NCI-H146 treated with DMSO at 0.1 percent for 48 hours (cell line): Measurements from ENCODE around the gene MAPK1.
"Not testable (repeated sequence)": the region's sequence is repeated elsewhere in the genome, so short reads cannot be mapped to it uniquely, and the experiment has no call there.

Experiments
- DNase-seq: peaks from one replicate; lab custom pipeline; 2025; ENCODE audit not compliant: unreplicated experiment; lab: John Stamatoyannopoulos, UW

Gene MAPK1

DNA sequence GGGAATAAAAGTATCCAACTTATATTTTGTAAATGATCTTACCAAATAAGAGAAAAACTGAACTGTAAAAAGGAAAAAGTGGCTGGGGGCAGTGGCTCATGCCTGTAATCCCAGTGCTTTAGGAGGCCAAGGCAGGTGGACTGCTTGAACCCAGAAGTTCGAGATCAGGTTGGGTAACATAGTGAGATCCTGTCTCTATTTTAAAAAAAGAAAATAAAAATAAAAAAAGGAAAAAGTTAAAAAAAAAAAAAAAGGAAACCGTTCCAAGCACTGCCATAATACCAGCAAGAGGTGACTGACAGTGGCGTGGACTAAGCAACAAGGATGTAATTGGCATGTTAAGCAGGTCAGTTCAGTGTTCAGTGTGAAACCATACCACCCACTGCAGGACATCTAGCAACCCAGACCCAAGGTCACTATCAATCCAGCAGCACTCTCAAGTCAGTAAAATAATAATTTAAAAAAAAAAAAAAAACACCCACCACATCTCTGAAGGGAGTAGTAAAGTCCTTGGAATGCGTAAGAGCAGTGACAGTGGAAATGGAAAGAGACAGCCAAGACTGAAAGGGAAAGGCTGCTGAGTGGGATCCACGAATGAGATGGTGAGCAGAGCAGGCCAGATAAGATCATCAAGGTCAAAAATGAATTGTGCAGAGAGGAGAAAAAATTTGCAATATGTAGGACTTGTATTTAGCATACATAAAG, 43.6 kb downstream of the MAPK1 start:
- no peak for DNase-seq

DNA sequence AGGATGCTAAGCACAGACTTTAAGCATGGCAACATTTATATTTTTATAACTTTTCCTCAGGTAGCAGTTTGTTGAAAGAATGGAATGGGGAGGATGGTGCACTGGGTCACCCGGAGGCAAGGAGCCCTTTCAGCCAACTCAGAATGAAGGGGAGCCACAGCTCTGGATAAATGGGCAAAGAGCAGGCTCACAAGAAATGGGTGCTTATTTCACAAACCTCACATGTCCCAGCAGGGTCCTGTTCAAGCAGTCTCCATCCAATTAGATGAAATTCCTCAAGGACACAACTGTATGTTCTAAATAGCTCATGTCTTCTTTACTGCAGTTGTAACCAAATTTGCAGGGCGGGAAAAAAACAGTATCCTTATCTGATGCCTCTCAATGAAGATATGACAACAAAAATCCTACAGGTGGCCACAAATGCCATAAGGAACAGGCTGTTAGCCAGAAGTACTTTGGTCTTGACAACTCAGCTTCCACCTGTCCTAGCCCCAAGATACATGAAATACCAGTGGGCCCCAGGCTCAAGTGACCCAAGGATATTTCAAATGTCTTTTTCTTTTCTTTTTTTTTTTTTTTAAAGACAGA, 48.2 kb downstream of the MAPK1 start:
- DNase-seq = no peak

DNA sequence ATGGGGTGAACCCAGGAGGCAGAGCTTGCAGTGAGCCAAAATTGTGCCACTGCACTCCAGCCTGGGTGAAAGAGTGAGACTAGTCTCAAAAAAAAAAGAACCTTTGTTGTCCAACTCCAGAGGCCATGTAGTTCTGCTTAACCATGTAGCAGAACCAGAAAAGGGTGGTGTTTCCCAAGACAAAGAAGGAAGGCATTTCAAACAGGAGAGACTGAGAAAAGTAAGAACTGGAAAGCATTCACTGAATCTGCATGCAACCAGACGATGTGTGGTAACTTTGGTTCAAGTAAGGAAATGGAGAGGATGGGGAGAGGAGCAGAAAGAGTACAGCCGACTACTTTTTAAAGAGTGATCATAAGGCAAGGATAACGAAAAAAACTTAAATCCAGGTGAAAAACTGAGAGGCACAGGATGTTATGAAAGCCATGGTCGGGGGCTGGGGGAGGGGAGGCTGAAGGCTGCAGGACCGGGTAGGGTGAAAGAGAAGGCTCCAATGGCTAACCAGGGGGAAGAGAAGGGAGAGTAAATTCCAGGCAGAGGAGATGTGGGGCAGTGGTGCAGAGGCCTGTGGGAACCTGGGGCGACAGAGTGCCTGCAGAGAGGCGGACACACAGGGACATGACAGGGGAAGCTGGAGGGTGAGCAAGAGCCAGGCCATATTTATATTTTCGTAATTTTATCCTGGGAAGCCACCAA, 48.8 kb downstream of the MAPK1 start:
- DNase-seq = no peak

DNA sequence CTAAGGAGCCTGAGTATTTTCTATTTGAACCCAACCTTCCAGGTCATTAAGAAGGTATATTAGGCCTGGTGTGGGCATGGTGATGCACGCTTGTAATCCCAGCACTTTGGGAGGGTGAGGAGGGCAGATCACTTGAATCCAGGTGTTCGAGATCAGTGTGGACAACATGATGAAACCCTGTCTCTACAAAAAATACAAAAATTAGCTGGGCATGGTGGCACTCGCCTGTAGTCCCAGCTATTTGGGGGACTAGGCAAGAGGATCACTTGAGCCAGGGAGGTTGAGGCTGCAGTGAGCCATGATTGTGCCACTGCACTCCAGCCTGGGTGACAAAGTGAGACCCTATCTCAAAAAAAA, 50.0 kb downstream of the MAPK1 start:
- not testable (repeated sequence) for DNase-seq

DNA sequence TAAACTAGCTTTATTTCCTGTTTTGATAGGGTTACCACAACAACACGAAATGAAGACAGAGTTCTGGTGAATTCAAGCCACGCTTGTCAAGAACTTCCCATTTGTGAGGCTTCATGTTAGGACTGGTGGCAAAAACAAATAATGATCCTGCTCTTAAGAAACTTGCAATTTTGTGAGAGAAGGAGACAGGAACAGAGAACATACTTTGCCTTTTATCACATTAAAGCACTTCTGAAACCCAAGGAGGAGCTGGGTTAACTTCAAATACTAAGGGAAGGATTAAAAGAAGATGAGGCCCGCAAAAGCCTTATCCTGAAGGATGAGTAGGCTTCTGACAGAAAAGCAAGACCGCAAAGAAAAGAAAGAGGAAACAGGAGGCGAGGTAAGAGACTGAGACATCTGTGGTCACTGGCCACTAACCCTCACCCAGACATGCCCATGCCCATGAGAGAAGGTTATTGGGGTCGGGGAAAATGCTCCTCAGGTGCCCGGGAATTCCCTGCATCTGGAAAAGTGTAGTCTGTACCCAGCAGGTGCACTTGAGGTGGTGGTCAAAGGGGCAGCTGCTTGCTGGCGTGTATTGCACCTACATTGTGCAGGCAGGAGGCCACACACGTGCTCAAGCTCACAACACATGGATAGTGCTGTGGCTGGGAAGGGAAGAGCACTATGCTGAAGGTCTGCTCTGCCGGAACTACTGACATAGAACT, 50.5 kb downstream of the MAPK1 start:
- no peak for DNase-seq

DNA sequence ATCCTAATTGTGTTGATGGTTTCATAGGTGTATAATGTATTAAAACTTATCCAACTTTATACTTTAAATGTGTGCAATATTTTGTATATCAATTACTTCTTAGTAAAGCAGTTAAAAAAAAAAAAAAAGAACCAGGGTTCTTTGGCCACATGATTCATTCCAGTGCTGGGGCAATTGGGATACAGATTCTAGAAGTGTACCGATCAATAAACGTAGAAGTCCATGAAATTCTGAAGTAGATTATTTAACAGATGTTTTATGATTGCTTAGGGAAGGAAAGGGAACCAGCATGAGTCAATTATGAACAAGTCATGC, 51.0 kb downstream of the MAPK1 start:
- DNase-seq = no peak

DNA sequence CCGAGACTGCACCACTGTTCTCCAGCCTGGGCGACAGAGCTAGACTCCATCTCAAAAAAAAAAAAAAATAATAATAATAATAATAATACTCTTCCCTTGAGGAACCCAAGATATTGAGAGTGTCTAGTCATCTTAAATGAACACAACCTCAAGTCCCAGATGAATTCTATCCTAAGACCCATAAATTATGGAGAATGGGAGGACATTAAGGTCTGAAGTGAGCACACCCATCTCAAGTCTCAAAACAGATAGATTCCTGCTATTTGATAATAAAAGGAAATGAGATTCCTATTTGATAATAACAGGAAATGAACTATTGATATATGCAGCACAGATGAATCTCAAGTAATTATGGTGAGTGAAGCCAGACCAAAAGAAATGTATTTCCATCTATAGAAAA, 51.5 kb downstream of the MAPK1 start:
- no peak for DNase-seq

DNA sequence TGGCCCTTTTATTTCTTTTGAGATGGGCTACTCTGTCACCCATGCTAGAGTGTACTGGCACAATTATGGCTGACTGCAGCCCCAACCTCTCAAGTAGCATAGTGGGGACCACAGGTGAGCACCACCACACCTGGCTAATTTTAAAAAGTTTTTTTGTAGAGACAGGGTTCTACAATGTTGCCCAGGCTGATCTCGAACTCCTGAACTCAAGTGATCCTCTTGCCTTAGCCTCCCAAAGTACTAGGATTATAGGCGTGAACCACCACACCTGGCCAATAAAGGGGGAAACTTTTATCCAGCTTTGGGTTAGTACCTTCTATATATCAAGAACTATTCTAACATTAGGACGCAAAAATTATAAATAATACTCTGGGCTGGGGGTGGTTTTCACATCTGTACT, 52.1 kb downstream of the MAPK1 start:
- no peak for DNase-seq

DNA sequence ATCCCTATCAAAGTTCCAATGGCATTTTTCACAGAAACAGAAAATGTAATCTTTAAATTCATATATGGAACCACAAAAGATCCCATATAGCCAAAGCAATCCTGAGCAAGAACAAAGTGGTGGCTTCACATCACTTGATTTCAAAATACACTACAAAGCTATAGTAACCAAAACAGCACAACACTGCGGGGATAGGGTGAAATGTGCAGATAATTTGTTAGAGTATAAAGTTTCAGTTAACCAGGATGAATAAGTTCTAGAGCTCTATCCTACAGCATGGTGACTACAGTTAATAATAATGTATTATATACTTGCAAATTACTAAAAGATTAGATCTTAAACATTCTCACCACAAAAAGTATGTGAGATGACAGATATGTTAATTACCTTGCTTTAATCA, 55.5 kb downstream of the MAPK1 start:
- no peak for DNase-seq

DNA sequence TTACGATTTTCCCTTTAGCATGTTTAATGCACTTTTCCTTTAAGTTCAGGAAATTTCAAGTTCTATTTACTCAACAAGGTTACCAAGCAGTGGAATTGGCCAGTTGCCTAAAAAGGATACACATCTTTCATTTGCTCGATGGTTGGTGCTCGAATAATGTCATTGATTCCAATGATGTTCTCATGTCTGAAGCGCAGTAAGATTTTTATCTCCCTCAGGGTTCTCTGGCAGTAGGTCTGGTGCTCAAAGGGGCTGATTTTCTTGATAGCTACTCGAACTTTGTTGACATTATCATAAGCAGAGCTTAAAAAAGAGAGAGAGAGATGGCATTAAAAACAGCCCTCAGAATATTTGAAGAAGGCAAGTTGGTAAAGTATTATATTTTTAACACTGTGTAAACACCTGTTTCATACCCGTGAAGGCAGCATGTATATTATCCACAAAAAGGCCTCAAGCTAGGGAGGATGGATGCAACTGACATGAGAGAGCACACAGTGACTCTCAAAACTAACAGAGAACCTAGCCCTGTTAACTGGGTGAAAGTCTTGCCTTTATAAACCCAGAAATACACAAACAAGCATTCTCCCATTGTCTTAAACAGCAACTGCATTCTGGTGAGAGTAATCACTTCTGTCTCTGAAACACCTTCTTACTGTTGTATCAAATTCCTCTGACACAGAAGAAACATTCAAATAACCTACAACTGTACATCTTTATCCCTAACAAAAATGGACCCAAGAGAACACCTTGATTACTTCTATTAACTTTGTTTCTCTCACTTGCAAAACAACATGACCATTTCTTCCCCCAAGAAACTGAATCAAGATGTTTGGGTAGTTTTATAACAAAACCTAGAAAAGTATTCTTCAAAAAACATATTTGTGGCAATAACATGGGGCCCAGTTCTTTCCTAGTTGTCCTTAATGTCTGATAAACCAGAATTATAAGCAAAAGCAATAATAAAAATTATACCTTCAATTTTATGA, 59.6 kb downstream of the MAPK1 start:
- no peak for DNase-seq

DNA sequence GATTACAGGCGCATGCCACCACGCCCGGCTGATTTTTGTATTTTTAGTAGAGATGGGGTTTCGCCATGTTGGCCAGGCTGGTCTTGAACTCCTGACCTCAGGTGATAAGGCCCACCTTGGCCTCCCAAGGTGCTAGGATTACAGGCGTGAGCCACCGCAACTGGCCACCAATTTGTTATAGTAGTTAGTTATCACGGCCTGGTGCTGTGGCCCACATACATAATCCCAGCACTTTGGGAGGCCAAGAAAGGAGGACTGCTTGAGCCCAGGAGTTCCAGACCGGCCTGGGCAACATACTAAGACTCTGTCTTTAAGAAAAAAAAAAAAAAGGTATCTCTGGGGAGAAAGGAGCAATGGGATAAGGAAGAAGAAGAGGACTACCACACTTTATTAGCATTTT, 62.1 kb downstream of the MAPK1 start:
- DNase-seq = not testable (repeated sequence)

DNA sequence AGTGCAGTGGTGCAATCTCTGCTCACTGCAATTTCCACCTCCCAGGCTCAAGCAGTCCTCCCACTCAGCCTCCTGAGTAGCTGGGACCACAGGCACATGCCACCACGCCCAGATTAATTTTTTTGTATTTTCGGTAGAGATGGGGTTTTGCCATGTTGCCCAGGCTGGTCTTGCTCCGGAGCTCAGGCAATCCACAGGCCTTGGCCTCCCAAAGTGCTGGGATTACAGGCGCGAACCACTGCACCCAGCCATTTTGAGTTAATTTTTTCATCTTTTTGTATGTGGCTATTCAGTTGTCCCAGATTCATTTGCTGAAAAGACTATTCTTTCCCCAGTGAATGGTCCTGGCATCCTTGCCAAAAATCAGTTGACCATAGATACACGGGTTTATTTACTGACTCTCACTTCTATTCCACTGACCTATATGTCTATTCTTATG, 63.6 kb downstream of the MAPK1 start:
- no peak for DNase-seq

DNA sequence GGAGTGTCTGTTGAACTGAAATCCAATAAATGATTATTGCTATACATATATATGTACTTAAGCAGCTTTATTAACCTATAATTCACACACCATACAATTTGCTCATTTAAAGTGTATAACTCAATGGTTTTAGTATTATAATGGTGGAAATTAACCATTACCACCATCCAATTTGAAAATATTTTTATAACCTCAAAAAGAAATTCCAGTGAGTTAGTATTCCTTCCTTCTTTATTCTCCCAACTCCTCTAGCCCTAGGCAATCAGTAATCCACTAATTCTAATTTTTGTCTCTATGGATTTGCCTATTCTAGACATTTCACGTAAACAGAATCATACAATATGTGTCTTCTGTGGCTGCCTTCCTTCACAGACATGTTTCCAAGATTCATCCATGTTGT, 64.8 kb downstream of the MAPK1 start:
- DNase-seq = no peak

DNA sequence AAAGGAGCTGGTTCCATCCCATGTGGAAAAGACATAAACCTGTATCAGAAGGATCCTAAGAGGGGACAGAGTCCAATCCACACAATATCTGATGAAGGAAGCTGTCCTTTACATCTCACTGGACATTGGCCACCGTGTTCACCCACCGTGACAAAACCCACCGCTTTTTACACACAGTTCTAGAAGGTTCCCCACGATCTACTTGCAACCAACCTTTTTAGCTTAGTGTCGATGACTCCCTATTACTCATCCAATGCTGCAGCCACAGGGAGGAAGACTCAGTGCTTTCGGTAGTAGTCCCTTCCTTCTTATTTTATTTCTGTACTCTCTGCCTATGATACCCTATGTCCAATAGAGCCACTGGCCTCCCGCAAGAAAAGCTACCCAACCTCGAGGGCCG, 65.4 kb downstream of the MAPK1 start:
- no peak for DNase-seq

DNA sequence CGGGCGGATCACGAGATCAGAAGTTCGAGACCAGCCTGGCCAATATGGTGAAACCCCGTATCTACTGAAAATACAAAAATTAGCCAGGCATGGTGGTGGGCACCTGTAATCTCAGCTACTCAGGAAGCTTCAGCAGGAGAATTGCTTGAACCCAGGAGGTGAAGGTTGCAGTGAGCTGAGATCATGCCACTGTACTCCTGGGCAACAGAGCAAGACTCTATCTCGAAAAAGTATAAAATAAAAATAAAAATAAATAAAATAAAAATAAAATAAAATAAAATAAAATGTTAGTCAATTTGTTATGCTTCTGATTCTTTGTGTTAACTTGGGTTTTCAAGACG, 66.2 kb downstream of the MAPK1 start:
- not testable (repeated sequence) for DNase-seq

DNA sequence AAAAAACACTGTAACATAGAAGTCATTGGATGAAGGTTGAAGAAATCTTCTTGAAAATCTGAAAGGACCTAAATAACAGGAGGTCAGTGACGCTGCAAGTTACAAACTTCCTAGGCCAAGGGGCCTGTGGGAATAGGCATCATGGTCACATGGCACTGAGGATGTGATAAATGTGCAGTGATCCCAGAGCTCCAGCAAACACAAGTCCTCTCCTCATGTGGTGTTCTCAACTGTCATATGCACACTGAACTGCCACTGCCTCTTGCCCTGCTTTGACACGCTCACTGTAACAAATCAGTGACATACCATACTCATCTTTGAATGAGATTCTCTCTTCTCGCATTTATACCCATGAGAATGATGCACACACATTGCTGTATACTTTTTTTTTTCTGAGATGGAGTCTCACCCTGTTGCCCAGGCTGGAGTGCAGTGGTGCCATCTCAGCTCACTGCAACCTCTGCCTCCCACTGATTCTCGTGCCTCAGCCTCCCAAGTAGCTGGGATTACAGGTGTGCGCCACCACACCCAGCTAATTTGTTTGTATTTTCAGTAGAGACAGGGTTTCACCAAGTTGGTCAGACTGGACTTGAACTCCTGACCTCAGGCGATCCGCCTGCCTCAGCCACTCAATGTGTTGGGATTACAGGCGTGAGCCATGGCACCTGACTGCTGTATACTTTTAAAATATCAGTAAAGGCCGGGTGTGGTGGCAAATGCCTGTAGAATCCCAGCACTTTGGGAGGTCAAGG, 66.7 kb downstream of the MAPK1 start:
- DNase-seq = no peak

DNA sequence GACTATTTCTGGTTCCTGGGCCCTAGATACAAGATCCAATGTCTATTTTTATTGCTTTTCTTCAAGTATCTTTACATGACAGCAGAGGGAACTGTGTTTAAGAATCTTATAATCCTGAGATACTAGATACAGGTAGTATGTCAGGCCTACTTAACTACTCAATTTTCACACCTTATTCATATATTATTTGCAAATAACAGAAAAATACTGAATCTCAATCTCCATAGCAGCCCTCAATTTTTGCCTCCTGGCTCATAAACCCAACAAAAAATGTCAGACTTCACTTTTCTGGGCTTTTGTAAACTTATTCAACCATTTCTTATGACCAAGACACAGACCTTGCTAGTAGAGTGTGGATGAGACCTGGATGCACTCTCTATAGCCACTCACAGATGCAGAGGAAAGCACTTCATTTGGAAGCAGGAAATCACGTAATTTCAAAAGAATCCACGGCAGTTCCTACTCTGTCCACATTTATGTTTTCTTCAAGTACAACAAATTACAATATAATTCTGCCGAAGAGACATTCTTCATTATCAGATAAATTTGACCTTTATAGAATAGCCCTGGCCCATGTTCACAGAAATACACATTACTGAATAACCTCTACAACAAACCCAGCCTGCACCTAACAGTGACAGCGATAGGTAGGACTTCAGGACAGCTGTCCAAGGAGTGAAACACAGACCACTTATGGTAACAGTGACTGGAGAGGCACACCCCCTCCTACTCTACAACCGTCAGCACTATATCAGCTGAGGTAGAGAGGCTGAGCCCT, 69.8 kb downstream of the MAPK1 start:
- no peak for DNase-seq

DNA sequence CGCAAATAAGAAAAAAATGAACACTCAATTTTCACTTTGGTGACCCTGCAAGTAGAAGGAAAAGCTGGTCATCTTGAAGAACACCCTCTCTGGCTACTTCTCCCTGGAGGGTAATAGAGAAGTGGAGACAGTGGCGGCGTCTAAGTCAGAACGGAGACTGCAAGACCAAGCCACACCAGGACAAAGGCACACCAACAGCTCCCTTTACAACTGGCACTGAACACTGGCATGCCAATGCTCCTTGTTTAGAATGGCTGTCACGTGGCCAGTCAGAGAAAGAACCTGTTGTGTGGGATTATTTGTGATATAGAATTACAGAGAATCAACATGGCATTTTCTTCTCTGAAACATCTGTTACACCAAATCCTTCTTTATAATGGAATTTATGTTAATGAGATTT, 70.6 kb downstream of the MAPK1 start:
- DNase-seq = no peak

DNA sequence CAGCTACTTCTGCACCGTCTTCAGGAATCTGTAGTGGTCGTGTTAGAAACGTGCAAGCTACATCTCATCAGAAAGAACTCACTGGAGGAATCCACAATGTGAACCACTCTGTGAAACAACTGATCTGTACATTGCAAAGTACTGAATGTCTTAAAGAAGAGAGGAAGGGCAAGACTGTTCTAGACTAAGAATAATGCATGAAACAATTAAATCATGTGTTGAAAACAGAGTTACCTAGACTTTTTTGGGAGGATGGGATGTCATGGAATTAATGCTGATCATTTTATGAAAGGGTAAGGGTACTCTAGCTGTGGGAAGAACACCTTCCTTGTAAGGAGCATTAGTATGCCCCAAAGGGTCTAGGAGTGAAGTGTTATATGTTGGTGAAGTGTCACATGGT, 71.2 kb downstream of the MAPK1 start:
- DNase-seq = no peak

DNA sequence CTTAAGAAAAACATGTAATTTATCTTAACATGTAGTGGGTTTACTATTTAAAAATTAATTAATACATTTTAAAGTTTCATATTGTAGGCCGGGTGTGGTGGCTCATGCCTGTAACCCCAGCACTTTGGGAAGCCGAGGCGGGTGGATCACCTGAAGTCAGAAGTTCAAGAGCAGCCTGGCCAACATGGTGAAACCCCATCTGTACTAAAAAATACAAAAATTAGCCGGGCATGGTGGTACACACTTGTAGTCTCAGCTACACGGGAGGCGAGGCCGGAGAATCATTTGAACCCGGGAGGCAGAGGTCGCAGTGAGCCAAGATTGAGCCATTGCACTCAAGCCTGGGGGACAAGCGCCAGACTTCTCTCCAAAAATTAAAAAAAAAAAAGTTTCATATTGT, 73.7 kb downstream of the MAPK1 start:
- DNase-seq = not testable (repeated sequence)
